ENCODE measurements around the gene SEC14L3.
"Not testable (repeated sequence)": the region's sequence is repeated elsewhere in the genome, so short reads cannot be mapped to it uniquely, and the experiment has no call there.

Gene SEC14L3

GRCh38 chr22:30485362-30485988, 13.7 kb upstream of the SEC14L3 start:
- no peak for DNase-seq

GRCh38 chr22:30483169-30483568, 11.4 kb upstream of the SEC14L3 start:
- DNase-seq: no peak

- DNase-seq: no peak
Observed at GRCh38 chr22:30481711-30482110, 9.9 kb upstream of the SEC14L3 start.

- DNase-seq: no peak
Observed at GRCh38 chr22:30479981-30480380, 8.2 kb upstream of the SEC14L3 start.

DNA sequence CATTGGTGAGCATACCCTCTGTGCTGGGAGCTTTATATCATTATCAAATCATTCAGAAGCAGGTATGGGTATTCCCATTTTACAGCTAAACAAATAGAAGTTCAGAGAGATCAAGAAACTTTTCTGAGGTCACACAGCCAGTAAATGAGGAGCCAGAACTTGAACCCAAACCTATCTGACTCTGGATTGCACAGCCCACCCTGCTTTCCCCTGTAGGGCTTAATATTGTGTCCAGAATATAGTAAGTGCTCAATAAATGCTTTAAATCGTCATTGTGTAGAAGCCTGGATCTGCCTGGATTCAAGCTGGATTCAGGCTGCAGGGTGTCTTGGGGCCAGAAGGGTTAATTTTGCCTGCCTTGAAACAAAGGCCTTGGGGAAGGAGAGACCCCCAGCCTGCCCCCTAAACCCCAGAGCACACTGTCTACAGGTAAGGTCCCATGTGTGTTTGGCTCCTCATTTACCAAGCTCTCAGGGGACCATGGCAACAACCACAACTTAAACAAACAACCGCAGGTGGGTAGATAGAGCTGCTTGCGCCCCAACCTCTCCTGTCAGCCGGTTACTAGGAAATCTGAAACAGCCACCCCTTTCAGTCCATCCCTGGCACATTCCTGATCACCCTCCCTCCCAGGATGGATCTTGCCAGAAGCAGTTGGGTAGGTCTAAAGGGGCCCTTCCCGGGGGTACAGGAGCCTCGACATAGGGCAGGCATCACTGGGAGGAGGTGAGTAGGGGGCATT, 3.0 kb upstream of the SEC14L3 start:
- DNase-seq: no peak

GRCh38 chr22:30474121-30474520, 2.3 kb upstream of the SEC14L3 start:
- DNase-seq: no peak

DNA sequence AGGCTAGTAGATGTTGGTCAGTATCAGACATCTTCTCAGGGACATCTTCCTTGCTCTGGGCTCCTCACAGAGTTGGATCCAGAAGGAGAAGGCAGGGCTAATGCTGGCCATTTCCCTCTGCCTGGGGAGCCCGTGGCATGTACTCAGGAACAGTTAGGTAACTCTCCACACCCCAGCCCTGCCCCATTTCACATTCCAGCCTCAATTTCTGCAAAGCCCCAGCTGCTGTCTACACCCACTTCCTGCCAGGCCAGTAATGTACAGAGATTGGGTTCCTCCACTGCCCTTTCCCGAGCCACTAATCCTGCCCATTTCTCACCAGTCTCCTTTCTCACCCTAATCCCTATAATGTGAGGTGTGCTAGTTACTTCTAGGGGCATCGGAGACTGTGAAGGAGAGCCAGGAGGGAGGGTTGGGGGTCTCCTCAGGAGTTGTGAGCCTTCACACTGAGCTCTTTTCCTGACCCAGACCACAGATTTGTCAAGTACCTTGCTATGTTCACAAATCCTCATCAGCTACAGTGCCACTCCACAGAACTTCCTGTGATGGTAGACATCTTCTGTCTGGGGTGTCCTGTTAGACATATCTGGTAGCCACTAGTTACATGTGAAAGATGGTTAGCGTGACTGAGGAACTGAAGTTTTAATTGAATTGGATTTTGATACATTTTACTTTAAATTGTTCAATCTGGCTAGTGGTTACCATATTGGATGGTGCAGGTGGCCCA, 1.3 kb upstream of the SEC14L3 start:
- DNase-seq: no peak

DNA sequence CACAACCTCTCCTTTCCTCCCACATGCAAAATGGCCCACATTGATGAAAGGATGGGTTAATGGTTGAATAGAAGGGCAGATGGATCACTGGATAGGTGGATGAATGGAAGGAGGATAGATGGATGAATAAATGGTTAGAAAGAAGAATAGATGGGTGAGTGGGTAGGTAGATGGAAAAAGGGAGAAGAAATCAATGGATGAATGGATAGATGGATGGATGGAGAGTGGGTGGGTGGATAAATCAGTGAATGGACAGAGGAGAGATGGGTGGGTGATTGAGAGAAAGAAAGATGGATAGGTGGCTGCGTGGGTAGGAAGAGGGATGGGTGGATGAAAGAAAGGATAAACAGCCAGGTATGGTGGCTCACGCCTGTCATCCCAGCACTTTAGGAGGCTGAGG, 1.2 kb downstream of the SEC14L3 start:
- no peak for DNase-seq

- no peak for DNase-seq
Observed at GRCh38 chr22:30469165-30469564, 2.7 kb downstream of the SEC14L3 start.

DNA sequence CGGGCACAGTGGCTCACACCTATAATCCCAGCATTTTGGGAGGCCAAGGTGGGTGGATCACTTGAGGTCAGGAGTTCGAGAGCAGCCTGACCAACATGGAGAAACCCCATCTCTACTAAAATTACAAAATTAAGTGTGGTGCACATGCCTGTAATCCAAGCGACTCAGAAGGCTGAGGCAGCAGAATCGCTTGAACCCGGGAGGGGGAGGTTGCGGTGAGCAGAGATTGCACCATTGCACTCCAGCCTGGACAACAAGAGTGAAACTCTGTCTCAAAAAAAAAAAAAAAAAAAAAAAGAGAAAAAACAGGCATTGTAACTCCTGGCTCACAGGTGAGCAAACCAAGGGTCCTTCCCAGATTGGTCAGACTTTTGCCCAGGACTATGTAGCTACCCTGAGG, 11.3 kb downstream of the SEC14L3 start:
- not testable (repeated sequence) for DNase-seq

DNA sequence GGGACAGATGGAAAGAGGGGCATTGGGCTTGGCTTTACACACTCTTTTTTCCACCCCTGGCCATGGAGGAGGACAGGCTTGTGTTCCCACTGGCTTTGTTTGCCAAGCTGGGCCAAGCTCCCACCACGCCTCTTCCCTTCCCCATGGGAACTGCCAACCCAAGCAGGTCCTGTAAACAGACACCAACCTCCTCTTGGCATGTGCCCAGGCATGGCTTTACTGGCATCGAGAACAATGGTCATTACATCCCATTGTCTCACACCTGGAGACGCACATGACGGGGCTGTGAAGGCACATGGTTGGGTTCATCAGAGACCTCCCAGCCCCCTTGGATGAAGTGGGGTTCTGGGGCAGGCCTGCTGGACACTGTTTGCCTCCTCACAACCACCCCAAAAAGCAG, 11.7 kb downstream of the SEC14L3 start:
- DNase-seq: no peak

GRCh38 chr22:30459181-30460052, 12.4 kb downstream of the SEC14L3 start:
- DNase-seq: no peak

GRCh38 chr22:30457981-30458380, 13.8 kb downstream of the SEC14L3 start:
- DNase-seq: no peak

- no peak for DNase-seq
Observed at GRCh38 chr22:30455075-30455840, 16.6 kb downstream of the SEC14L3 start.

GRCh38 chr22:30453731-30454510, 17.9 kb downstream of the SEC14L3 start:
- DNase-seq: no peak

GRCh38 chr22:30452861-30453260, 19.0 kb downstream of the SEC14L3 start:
- no peak for DNase-seq

DNA sequence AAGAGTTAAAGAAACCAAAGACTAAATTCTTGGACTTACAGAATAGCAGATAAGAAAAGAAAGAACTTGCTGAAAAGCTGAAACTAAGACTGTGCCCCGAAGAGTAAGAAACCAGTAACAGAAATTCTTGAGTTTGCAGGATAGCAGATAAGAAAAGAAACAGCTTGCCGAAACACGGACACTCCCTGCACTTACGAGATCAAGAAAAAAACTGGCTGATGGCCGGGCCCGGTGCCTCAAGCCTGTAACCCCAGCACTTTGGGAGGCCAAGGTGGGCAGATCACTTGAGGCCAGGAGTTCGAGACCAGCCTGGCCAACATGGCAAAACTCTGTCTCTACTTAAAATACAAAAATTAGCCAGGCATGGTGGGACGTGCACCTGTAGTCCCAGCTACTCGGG, 20.3 kb downstream of the SEC14L3 start:
- not testable (repeated sequence) for DNase-seq

DNA sequence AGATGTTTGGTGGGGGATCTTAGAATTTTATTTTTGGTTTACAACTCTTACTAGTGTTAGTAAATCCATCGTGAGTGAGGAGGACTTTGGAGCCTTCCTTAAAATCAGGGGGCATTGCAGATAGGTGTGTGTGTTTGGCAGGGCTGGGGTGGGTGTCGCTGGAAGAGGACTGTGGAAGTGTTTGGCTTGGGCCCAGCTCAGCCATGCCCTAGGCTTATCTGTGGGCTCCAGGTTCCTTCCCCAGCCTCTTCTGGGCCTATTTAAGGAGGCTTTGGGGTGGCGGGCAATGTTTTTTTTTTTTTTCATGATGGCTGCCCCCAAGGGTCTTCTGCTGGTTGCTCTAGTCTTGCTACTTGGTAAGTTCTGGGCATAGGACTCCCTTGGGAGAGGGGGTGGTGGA, 24.2 kb downstream of the SEC14L3 start:
- DNase-seq: no peak

DNA sequence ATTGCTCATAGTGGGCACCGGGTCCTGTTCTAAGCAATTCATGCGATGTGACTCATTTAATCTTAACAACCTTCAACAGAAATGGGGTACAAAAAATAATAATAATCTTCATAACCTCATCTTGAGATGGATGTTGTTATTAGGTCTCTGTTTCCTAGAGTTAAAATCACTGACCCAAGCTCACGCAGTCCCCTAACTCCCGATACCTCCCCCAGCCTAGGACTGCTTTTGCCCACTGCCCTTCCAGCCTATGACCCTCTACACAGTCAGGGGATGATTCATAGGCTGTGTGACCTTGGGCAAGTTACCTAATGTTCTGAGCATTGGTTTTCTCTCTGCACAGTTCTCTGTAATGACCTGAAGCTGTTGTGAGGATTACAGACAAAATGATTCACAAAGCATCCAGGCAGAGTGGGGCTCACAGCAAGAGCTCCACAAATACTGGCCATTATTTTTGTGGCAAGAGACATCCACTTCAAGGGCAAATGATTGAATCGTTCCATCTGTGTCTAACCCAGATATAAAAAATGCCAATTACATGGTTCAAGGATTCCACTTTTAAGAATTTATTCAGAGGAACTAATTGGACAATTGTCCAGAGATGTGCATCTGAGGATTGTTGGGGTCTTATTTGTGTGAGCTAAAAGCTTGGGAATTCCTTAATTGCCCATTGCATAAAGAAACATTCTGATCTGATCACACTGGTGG, 26.2 kb downstream of the SEC14L3 start:
- DNase-seq: no peak

- DNase-seq: no peak
Observed at GRCh38 chr22:30444632-30445437, 27.0 kb downstream of the SEC14L3 start.
